ENCODE measurements around the gene SH3RF3. TPM values are rescaled to one million over a fixed set of nuclear protein-coding genes. Genes with fewer than 3 reads are reported as not detected.

SH3RF3 gene
- total RNA-seq, 1 experiment from 2014 or later: 1.0 TPM

- Mint-ChIP-seq H3K4me3 (peak overlapping the region; percentile 69), H3K4me1 (peaks cover 16% of the 10 kb centered on the region), H3K36me3 (no peaks in the 10 kb centered on the region), H3K27ac (no peak overlapping the region), H3K9me3 (no peaks in the 10 kb centered on the region), H3K27me3 (ENCODE audit: low read depth) (peaks cover 63% of the 10 kb centered on the region)
- TF ChIP-seq CTCF (IDR thresholded peaks at IDR 0.05): peak; percentile 71
- no peak for TF ChIP-seq PREB (CRISPR knock-in tag; IDR thresholded peaks at IDR 0.05; ENCODE audit: borderline replicate concordance)
- TF ChIP-seq ZMAT4 (CRISPR knock-in tag; IDR thresholded peaks at IDR 0.05): no peak
- 0 out of 2 replicates have a peak, but pooled peaks have one; percentile 39 for TF ChIP-seq E2F5 (CRISPR knock-in tag; IDR thresholded peaks at IDR 0.05)
- no peak for TF ChIP-seq TP53 (CRISPR knock-in tag; IDR thresholded peaks at IDR 0.05)
- no peak for TF ChIP-seq HMGA2 (CRISPR knock-in tag; IDR thresholded peaks at IDR 0.05)
- no peak for TF ChIP-seq SMAD4 (CRISPR knock-in tag; IDR thresholded peaks at IDR 0.05)
- TF ChIP-seq HMGXB4 (CRISPR knock-in tag; IDR thresholded peaks at IDR 0.05): peak; percentile 65; the same call in 1 of the 2 replicates
- no peak for TF ChIP-seq ZNF317 (CRISPR knock-in tag; IDR thresholded peaks at IDR 0.05; ENCODE audit: borderline replicate concordance, low read depth)
- peak; percentile 25; the same call in 1 of the 2 replicates for TF ChIP-seq PRDM15 (CRISPR knock-in tag; IDR thresholded peaks at IDR 0.05)
- no peak for TF ChIP-seq TCF7 (CRISPR knock-in tag; IDR thresholded peaks at IDR 0.05; ENCODE audit: low read depth)
- TF ChIP-seq GABPB1 (CRISPR knock-in tag; IDR thresholded peaks at IDR 0.05): 0 out of 2 replicates have a peak, but pooled peaks have one; percentile 44
- 0 out of 2 replicates have a peak, but pooled peaks have one; percentile 35 for TF ChIP-seq ZNF263 (CRISPR knock-in tag; IDR thresholded peaks at IDR 0.05; ENCODE audit: low read depth)
- no peak for TF ChIP-seq MYBL2 (CRISPR knock-in tag; IDR thresholded peaks at IDR 0.05)
- DNase-seq (ENCODE audit: low spot score) (peak; percentile 86), ATAC-seq (peak; percentile 83)
- CTCF ChIA-PET: interaction anchor here (0.7 to 2.4 kb wide), 4 partner anchors 25 to 388 kb away, joined by 3 to 14 read pairs (median 6); no protein-coding TSS in a partner anchor
- POLR2A ChIA-PET: no interaction called here
Measured at GRCh38 chr2:109128048-109128615, 873 bp upstream of the SH3RF3 start.

All from WTC11 (cell line).